A375 (cell line): ENCODE measurements around the gene LAMC3. TPM values are rescaled to one million over a fixed set of nuclear protein-coding genes. Genes with fewer than 3 reads are reported as not detected.

Source experiments
- small RNA-seq: library from RNA; depleted of rRNA; stranded (forward); fragments of <200 nt; gene quantifications from one replicate; pipeline ENCODE3, GENCODE V24; 2014
- total RNA-seq: library from RNA; depleted of rRNA; stranded (reverse); fragments of >200 nt; shearing (Covaris generic); gene quantifications from 2 replicates; pipeline ENCODE4 v1.2.3, GENCODE V29; 2014; rRNA removed

LAMC3 gene
- 0.11 and 1.5 TPM in 2 replicates for total RNA-seq

GRCh38 chr9:131008909-131009618, at the start of gene LAMC3:
LAMC3 (plus strand) TSS chr9:131009174; CDS start chr9:131009215, 41 bp downstream.

GRCh38 chr9:131096269-131097125, 87.5 kb downstream of the LAMC3 start, which contains the start of gene AIF1L:
AIF1L (plus strand) TSS chr9:131096531; CDS start chr9:131096630, 99 bp downstream.

GRCh38 chr9:131125288-131126058, 116.5 kb downstream of the LAMC3 start, which contains the start of gene NUP214:
NUP214 (plus strand) TSS chr9:131125586; CDS start chr9:131125705, 119 bp downstream.

Small RNAs within 50 kb of the gene (small RNA-seq; reads per million reads assigned to genes)
- not detected for gene RF00322
- gene RNU6-881P, result not detected

Other genes with a start within 250 kb of the LAMC3 start
- gene ABL1, start 173.9 kb upstream of the LAMC3 start, total RNA-seq, result 30.1 and 30.9 TPM in 2 replicates
- not detected in 2 replicates for gene QRFP, start 112.4 kb upstream of the LAMC3 start, total RNA-seq
- 1.1 and 6.1 TPM in 2 replicates for gene FIBCD1, start 69.9 kb upstream of the LAMC3 start, total RNA-seq
- 30.1 and 30.9 TPM in 2 replicates for gene AIF1L, start 87.4 kb downstream of the LAMC3 start, total RNA-seq
- 23.5 and 24.2 TPM in 2 replicates for gene NUP214, start 116.4 kb downstream of the LAMC3 start, total RNA-seq